Stimulated activated CD4-positive, alpha-beta T cell treated with anti-CD3 and anti-CD28 coated beads, Interleukin-12 subunit alpha, Interleukin-12 subunit beta, amount 100 ng/mL, for 48 hours (primary cell): ENCODE results near the gene ITSN1.
"Not testable (repeated sequence)": the region's sequence is repeated elsewhere in the genome, so short reads cannot be mapped to it uniquely, and the experiment has no call there.

Experiments
- DNase-seq, 3 donors: peaks; one replicate each; pipeline ENCODE4 v3.0.0-alpha.2; 2020; ENCODE audit warnings: low read depth in 2 of 3, low spot score in 1 of 3

Gene ITSN1

GRCh38 chr21:33857846-33858666 lies 215.8 kb downstream of the ITSN1 start:
- no peak for DNase-seq

- DNase-seq, result no peak
These were observed 216.5 kb downstream of the ITSN1 start for GRCh38 chr21:33858667-33859372.

- DNase-seq, result no peak
These were observed 217.2 kb downstream of the ITSN1 start for GRCh38 chr21:33859373-33860102.

- no peak for DNase-seq
These were observed 218.1 kb downstream of the ITSN1 start for GRCh38 chr21:33860332-33860879.

GRCh38 chr21:33861125-33861524 lies 218.8 kb downstream of the ITSN1 start:
- no peak for DNase-seq

- DNase-seq, result not testable (repeated sequence)
These were observed 220.9 kb downstream of the ITSN1 start for GRCh38 chr21:33863191-33863590.

GRCh38 chr21:33864150-33864549 lies 221.8 kb downstream of the ITSN1 start:
- no peak for DNase-seq

GRCh38 chr21:33865176-33865575 lies 222.9 kb downstream of the ITSN1 start:
- DNase-seq, result no peak

- no peak for DNase-seq
These were observed 223.8 kb downstream of the ITSN1 start for GRCh38 chr21:33865996-33866575.

- DNase-seq, result no peak
These were observed 224.5 kb downstream of the ITSN1 start for GRCh38 chr21:33866826-33867225.

- DNase-seq, result not testable (repeated sequence)
These were observed 225.6 kb downstream of the ITSN1 start for GRCh38 chr21:33867868-33868267.

- DNase-seq, result no peak
These were observed 227.6 kb downstream of the ITSN1 start for GRCh38 chr21:33869873-33870272.

GRCh38 chr21:33870768-33871167 lies 228.5 kb downstream of the ITSN1 start:
- DNase-seq, result no peak

- no peak for DNase-seq
These were observed 228.9 kb downstream of the ITSN1 start for GRCh38 chr21:33871171-33871570.

- no peak for DNase-seq
These were observed 230.7 kb downstream of the ITSN1 start for GRCh38 chr21:33872881-33873515.

- no peak for DNase-seq
These were observed 231.9 kb downstream of the ITSN1 start for GRCh38 chr21:33874161-33874560.

GRCh38 chr21:33875026-33875695 lies 232.9 kb downstream of the ITSN1 start:
- no peak for DNase-seq

- DNase-seq, result no peak
These were observed 236.5 kb downstream of the ITSN1 start for GRCh38 chr21:33878824-33879223.

- no peak for DNase-seq
These were observed 238.3 kb downstream of the ITSN1 start for GRCh38 chr21:33880626-33881025.
